ENCODE measurements around the gene IGF2. TPM values are rescaled to one million over a fixed set of nuclear protein-coding genes. Genes with fewer than 3 reads are reported as not detected.

Gene IGF2
- total RNA-seq, 2 experiments from 2014 or later, result 8.1 to 8.2 TPM

DNA sequence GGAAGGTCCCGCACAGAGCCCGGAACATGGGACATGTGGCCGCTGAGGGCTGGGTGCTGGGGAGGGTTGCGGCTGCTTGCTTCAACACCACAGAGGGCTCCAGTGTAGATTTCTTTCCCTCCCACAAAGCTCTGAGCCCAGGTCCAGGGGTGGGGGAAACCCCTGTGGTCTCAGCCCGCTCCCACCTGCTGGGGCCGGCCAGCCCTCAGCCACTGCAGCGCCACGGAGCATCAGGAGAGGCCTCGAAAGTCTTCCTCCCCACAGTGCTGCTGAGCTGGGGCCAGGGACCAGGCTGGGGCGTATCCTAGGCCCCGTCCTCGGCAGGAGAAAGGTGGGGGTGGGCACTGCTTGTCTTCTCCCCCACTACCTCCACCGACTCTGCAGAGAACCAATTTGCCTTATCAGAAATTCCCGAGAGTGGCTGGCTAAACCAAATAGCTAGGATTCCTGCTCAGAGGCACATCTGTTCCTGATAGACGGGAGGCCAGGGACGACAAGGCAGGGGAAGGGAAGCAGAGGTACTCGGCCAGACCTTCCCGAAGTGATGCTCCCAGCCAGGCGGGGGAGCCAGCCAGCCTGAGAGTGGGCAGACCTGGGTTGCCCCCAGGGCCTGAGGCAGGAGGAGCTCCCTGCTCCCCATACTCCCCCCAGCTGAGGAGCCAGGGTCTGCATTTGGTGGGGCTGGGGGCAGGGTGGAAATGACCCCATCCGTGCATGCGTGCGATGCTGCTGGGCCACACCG, 18.7 kb downstream of the IGF2 start:
- TF ChIP-seq CTCF (IDR thresholded peaks at IDR 0.05), result no peak
- intact Hi-C loops (cut with micrococcal nuclease), result no loop called here
- Mint-ChIP-seq H3K27me3 (peaks cover 14% of the 10 kb centered on the region), H3K4me3 (no peak overlapping the region), H3K4me1 (ENCODE audit: low read depth) (no peaks in the 10 kb centered on the region), H3K27ac (no peak overlapping the region), H3K36me3 (ENCODE audit: low read depth) (no peaks in the 10 kb centered on the region), H3K9me3 (no peaks in the 10 kb centered on the region)
- DNase-seq, result no peak
- CTCF ChIA-PET, result interaction anchor here (1.9 kb wide), 1 partner anchor 30 kb away, joined by 4 read pairs; no protein-coding TSS in a partner anchor
- ATAC-seq, result no peak
- POLR2A ChIA-PET, result no interaction called here

GRCh38 chr11:2118677-2119076, 20.5 kb downstream of the IGF2 start:
- H3K4me1 Mint-ChIP-seq (ENCODE audit: low read depth), result no peaks in the 10 kb centered on the region
- H3K4me3 Mint-ChIP-seq, result no peak overlapping the region
- DNase-seq (no peak), ATAC-seq (no peak)
- H3K9me3 Mint-ChIP-seq, result no peaks in the 10 kb centered on the region
- H3K27ac Mint-ChIP-seq, result no peak overlapping the region
- POLR2A ChIA-PET, result no interaction called here
- CTCF ChIA-PET, result no interaction called here
- H3K36me3 Mint-ChIP-seq (ENCODE audit: low read depth), result no peaks in the 10 kb centered on the region
- intact Hi-C loops (cut with micrococcal nuclease), result no loop called here
- TF ChIP-seq CTCF (IDR thresholded peaks at IDR 0.05), result no peak
- H3K27me3 Mint-ChIP-seq, result peaks cover 12% of the 10 kb centered on the region

- Mint-ChIP-seq H3K9me3 (no peaks in the 10 kb centered on the region), H3K4me3 (no peak overlapping the region), H3K27me3 (peaks cover 11% of the 10 kb centered on the region), H3K36me3 (ENCODE audit: low read depth) (no peaks in the 10 kb centered on the region), H3K27ac (no peak overlapping the region), H3K4me1 (ENCODE audit: low read depth) (no peaks in the 10 kb centered on the region)
- TF ChIP-seq CTCF (IDR thresholded peaks at IDR 0.05), result no peak
- ChIA-PET CTCF (interaction anchor here (1.0 kb wide), 1 partner anchor 80 kb away, joined by 3 read pairs; no protein-coding TSS in a partner anchor), POLR2A (no interaction called here)
- intact Hi-C loops (cut with micrococcal nuclease), result no loop called here
- ATAC-seq (no peak), DNase-seq (no peak)
Measured at GRCh38 chr11:2116680-2117079, 22.5 kb downstream of the IGF2 start.

DNA sequence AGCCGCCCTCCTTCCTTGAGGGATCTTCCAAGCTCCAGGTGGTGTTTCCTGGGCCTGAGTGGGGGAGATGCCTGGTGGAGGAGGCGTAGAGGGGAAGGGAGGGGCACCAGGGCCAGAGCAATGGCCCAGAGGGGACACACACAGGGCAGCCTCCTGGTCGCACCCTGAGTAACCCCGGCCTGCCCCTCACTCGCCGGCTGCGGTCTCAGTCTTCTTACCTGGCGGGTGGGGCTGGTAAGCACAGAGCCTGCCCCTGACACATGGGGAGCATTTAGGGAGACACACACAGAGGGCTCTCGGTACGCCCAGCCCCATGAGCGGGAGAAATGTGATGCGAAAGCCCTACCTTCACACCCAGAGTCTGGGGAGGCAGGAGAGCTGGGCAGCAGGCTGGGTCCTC, 23.9 kb downstream of the IGF2 start:
- Mint-ChIP-seq H3K9me3 (no peaks in the 10 kb centered on the region), H3K4me1 (ENCODE audit: low read depth) (no peaks in the 10 kb centered on the region), H3K36me3 (ENCODE audit: low read depth) (no peaks in the 10 kb centered on the region), H3K4me3 (no peak overlapping the region), H3K27me3 (peaks cover 10% of the 10 kb centered on the region), H3K27ac (no peak overlapping the region)
- DNase-seq (no peak), ATAC-seq (no peak)
- TF ChIP-seq CTCF (IDR thresholded peaks at IDR 0.05), result no peak
- intact Hi-C loops (cut with micrococcal nuclease), result no loop called here
- ChIA-PET CTCF (no interaction called here), POLR2A (no interaction called here)

- H3K4me1 Mint-ChIP-seq (ENCODE audit: low read depth), result no peaks in the 10 kb centered on the region
- no peak overlapping the region for H3K4me3 Mint-ChIP-seq
- no peaks in the 10 kb centered on the region for H3K36me3 Mint-ChIP-seq (ENCODE audit: low read depth)
- no peak for ATAC-seq
- H3K27ac Mint-ChIP-seq, result no peak overlapping the region
- intact Hi-C loops (cut with micrococcal nuclease), result no loop called here
- no peaks in the 10 kb centered on the region for H3K9me3 Mint-ChIP-seq
- DNase-seq, result no peak
- CTCF ChIA-PET, result interaction anchor here (1.3 kb wide), 1 partner anchor 37 kb away, joined by 7 read pairs; no protein-coding TSS in a partner anchor
- no peak for TF ChIP-seq CTCF (IDR thresholded peaks at IDR 0.05)
- POLR2A ChIA-PET, result no interaction called here
- H3K27me3 Mint-ChIP-seq, result peaks cover 9% of the 10 kb centered on the region
Measured at GRCh38 chr11:2114430-2115241, 24.6 kb downstream of the IGF2 start.

All from activated CD8-positive, alpha-beta T cell treated with anti-CD3 and anti-CD28 coated beads for 36 hours (primary cell).